Activated T-helper 1 cell treated with anti-CD3 and anti-CD28 coated beads, Interleukin-12 subunit alpha, Interleukin-12 subunit beta, Interleukin-2, Interleukin-4 antibody, amounts not matched to agents 30 ng/mL and 10 ng/mL and 1 ng/mL, durations not matched to agents 14 hours and 24 hours and 36 hours (primary cell): ENCODE data around the gene SLC51A. TPM values are rescaled to one million over a fixed set of nuclear protein-coding genes. Genes with fewer than 3 reads are reported as not detected.

Experiments used
- DNase-seq: peaks from one replicate; pipeline ENCODE4 v3.0.0; 2021; ENCODE audit warnings: low spot score
- H3K27ac Mint-ChIP-seq: one replicate; pipeline ENCODE4 v1.8.0; 2021; ENCODE audit warnings: mild to moderate bottlenecking, mixed read lengths
- H3K27me3 Mint-ChIP-seq: one replicate; pipeline ENCODE4 v1.8.0; 2022; ENCODE audit warnings: mild to moderate bottlenecking, moderate library complexity, mixed read lengths; ENCODE audit not compliant: insufficient read depth
- H3K36me3 Mint-ChIP-seq: one replicate; pipeline ENCODE4 v1.8.0; 2021; ENCODE audit warnings: low read depth, mixed read lengths
- H3K4me1 Mint-ChIP-seq: one replicate; pipeline ENCODE4 v1.8.0; 2021; ENCODE audit warnings: low read depth, mixed read lengths
- H3K4me3 Mint-ChIP-seq: one replicate; pipeline ENCODE4 v1.8.0; 2021; ENCODE audit warnings: mild to moderate bottlenecking, moderate library complexity, mixed read lengths
- H3K9me3 Mint-ChIP-seq: one replicate; pipeline ENCODE4 v1.8.0; 2021; ENCODE audit warnings: mixed read lengths
- intact Hi-C: fragments of 100-400 bp; cut with micrococcal nuclease; formaldehyde crosslinking; loops from one replicate; pipeline ENCODE4 v1.15.1; 2024
- total RNA-seq: library from RNA; stranded (reverse); gene quantifications from 2 replicates; pipeline ENCODE4 v1.2.3, GENCODE V29; 2022

SLC51A gene
- total RNA-seq, 1 donor from 2014 or later: not detected

- Mint-ChIP-seq H3K27ac (no peak within 1 kb of the TSS), H3K4me1 (peaks cover 4% of the 10 kb centered on the region), H3K27me3 (peaks cover 7% of the 10 kb centered on the region), H3K9me3 (no peaks in the 10 kb centered on the region), H3K36me3 (no peaks in the 10 kb centered on the region), H3K4me3 (no peak within 1 kb of the TSS)
- intact Hi-C loops: no loop called here
- DNase-seq: no peak
Observed at GRCh38 chr3:196210673-196211556, 5.4 kb upstream of the SLC51A start, which contains the start of gene ZDHHC19. Gene ZDHHC19 (minus strand): TSS chr3:196211400. CDS start chr3:196211315, 85 bp downstream.

- DNase-seq: no peak
- H3K4me3 Mint-ChIP-seq: no peak overlapping the region
- intact Hi-C loops: no loop called here
- no peak overlapping the region for H3K27ac Mint-ChIP-seq
- no peaks in the 10 kb centered on the region for H3K9me3 Mint-ChIP-seq
- peaks cover 6% of the 10 kb centered on the region for H3K27me3 Mint-ChIP-seq
- H3K36me3 Mint-ChIP-seq: no peaks in the 10 kb centered on the region
- H3K4me1 Mint-ChIP-seq: peaks cover 20% of the 10 kb centered on the region
Observed at GRCh38 chr3:196214783-196215441, 1.4 kb upstream of the SLC51A start.

GRCh38 chr3:196215493-196216020 is 777 bp upstream of the SLC51A start:
- H3K27ac Mint-ChIP-seq: no peak overlapping the region
- H3K9me3 Mint-ChIP-seq: no peaks in the 10 kb centered on the region
- intact Hi-C loops: no loop called here
- peaks cover 3% of the 10 kb centered on the region for H3K27me3 Mint-ChIP-seq
- H3K36me3 Mint-ChIP-seq: no peaks in the 10 kb centered on the region
- no peak for DNase-seq
- peaks cover 22% of the 10 kb centered on the region for H3K4me1 Mint-ChIP-seq
- H3K4me3 Mint-ChIP-seq: no peak overlapping the region

GRCh38 chr3:196216681-196217211 is 412 bp downstream of the SLC51A start:
- no peaks in the 10 kb centered on the region for H3K36me3 Mint-ChIP-seq
- no peak for DNase-seq
- no peaks in the 10 kb centered on the region for H3K9me3 Mint-ChIP-seq
- H3K27me3 Mint-ChIP-seq: peaks cover 3% of the 10 kb centered on the region
- intact Hi-C loops: no loop called here
- peaks cover 22% of the 10 kb centered on the region for H3K4me1 Mint-ChIP-seq
- H3K4me3 Mint-ChIP-seq: no peak overlapping the region
- H3K27ac Mint-ChIP-seq: no peak overlapping the region

- Mint-ChIP-seq H3K4me1 (peaks cover 22% of the 10 kb centered on the region), H3K9me3 (no peaks in the 10 kb centered on the region), H3K36me3 (no peaks in the 10 kb centered on the region), H3K27me3 (peaks cover 3% of the 10 kb centered on the region), H3K4me3 (peak overlapping the region; percentile 3), H3K27ac (peak overlapping the region; percentile 79)
- intact Hi-C loops: no loop called here
- DNase-seq: no peak
Observed at GRCh38 chr3:196217307-196218154, 1.2 kb downstream of the SLC51A start.

GRCh38 chr3:196218155-196218712 is 1.9 kb downstream of the SLC51A start:
- Mint-ChIP-seq H3K36me3 (no peaks in the 10 kb centered on the region), H3K27ac (no peak overlapping the region), H3K4me1 (peaks cover 22% of the 10 kb centered on the region), H3K4me3 (no peak overlapping the region), H3K9me3 (no peaks in the 10 kb centered on the region), H3K27me3 (peaks cover 3% of the 10 kb centered on the region)
- no peak for DNase-seq
- intact Hi-C loops: no loop called here

GRCh38 chr3:196219194-196219969 is 3.0 kb downstream of the SLC51A start:
- peaks cover 3% of the 10 kb centered on the region for H3K27me3 Mint-ChIP-seq
- H3K36me3 Mint-ChIP-seq: no peaks in the 10 kb centered on the region
- peak; percentile 56 for DNase-seq
- peak overlapping the region; percentile 76 for H3K4me3 Mint-ChIP-seq
- H3K4me1 Mint-ChIP-seq: peaks cover 22% of the 10 kb centered on the region
- H3K27ac Mint-ChIP-seq: peak overlapping the region; percentile 81
- no peaks in the 10 kb centered on the region for H3K9me3 Mint-ChIP-seq
- intact Hi-C loops: loop anchor here (1.0 kb wide), 3 partner anchors 34 to 284 kb away; partner anchors contain the start of genes PCYT1A and RNF168

GRCh38 chr3:196219970-196220311 is 3.6 kb downstream of the SLC51A start:
- Mint-ChIP-seq H3K36me3 (no peaks in the 10 kb centered on the region), H3K27me3 (peaks cover 3% of the 10 kb centered on the region), H3K4me1 (peaks cover 22% of the 10 kb centered on the region), H3K9me3 (no peaks in the 10 kb centered on the region), H3K4me3 (no peak overlapping the region), H3K27ac (peak overlapping the region; percentile 81)
- DNase-seq: no peak
- intact Hi-C loops: loop anchor here (1.0 kb wide), 3 partner anchors 33 to 283 kb away; partner anchors contain the start of genes PCYT1A and RNF168

GRCh38 chr3:196220587-196220986 is 4.3 kb downstream of the SLC51A start:
- Mint-ChIP-seq H3K27ac (no peak overlapping the region), H3K4me3 (no peak overlapping the region), H3K9me3 (no peaks in the 10 kb centered on the region), H3K4me1 (peaks cover 22% of the 10 kb centered on the region), H3K36me3 (no peaks in the 10 kb centered on the region), H3K27me3 (peaks cover 3% of the 10 kb centered on the region)
- intact Hi-C loops: no loop called here
- no peak for DNase-seq

GRCh38 chr3:196220991-196221390 is 4.7 kb downstream of the SLC51A start:
- Mint-ChIP-seq H3K4me1 (peaks cover 22% of the 10 kb centered on the region), H3K9me3 (no peaks in the 10 kb centered on the region), H3K27ac (no peak overlapping the region), H3K36me3 (no peaks in the 10 kb centered on the region), H3K27me3 (peaks cover 3% of the 10 kb centered on the region), H3K4me3 (no peak overlapping the region)
- intact Hi-C loops: no loop called here
- DNase-seq: no peak

GRCh38 chr3:196222876-196223595 is 6.7 kb downstream of the SLC51A start:
- Mint-ChIP-seq H3K27ac (no peak overlapping the region), H3K4me1 (peaks cover 16% of the 10 kb centered on the region), H3K27me3 (no peaks in the 10 kb centered on the region), H3K36me3 (no peaks in the 10 kb centered on the region), H3K4me3 (no peak overlapping the region), H3K9me3 (no peaks in the 10 kb centered on the region)
- intact Hi-C loops: no loop called here
- no peak for DNase-seq
